Measurements from ENCODE around the gene CNTN4.

CNTN4 gene

GRCh38 chr3:2623436-2623835 is 524.8 kb downstream of the CNTN4 start:
- no peak for DNase-seq

GRCh38 chr3:2628117-2628516 is 529.5 kb downstream of the CNTN4 start:
- DNase-seq, result no peak

DNA sequence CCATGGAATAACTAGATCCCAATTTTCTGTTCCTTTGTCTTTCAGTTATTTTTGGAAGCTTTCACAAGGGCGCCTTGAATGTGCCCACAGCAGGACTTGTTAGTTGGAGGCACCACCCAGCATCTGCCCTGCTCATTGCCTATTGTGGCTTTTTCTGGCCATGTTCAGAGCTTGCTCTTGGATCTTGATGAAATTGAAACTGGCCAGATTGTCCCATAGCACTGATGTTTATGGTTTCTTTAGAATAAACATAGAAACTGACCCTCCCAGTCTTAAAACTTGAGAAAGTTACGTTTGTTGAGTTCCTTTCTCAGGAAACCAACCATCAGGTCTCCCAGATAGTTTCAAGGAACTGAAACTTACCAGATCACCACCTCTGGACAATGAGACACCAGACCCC is 536.8 kb downstream of the CNTN4 start:
- no peak for DNase-seq

- no peak for DNase-seq
These were observed 544.9 kb downstream of the CNTN4 start for GRCh38 chr3:2643606-2644005.

GRCh38 chr3:2645001-2645400 is 546.3 kb downstream of the CNTN4 start:
- DNase-seq, result no peak

DNA sequence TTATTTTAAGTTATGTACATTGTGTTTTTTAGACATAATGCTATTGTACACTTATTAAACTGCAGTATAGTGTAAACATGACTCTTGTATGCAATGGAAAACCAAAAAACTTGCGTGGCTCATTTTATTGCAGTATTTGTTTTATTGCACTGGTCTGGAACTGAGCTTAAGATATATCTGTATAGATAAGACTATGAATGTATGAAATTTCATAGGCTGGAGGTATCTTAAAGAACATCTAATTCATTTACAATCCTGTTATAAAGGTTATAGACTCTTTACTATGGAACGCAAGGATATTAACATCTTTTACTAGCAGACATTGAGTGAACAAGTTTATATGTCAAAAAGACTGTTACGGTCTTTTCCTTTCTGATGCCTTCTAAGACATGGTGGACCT is 552.1 kb downstream of the CNTN4 start:
- DNase-seq, result no peak

GRCh38 chr3:2652386-2652785 is 553.7 kb downstream of the CNTN4 start:
- DNase-seq, result no peak

- DNase-seq, result no peak
These were observed 555.0 kb downstream of the CNTN4 start for GRCh38 chr3:2653706-2654105.

- no peak for DNase-seq
These were observed 556.6 kb downstream of the CNTN4 start for GRCh38 chr3:2655229-2655701.

DNA sequence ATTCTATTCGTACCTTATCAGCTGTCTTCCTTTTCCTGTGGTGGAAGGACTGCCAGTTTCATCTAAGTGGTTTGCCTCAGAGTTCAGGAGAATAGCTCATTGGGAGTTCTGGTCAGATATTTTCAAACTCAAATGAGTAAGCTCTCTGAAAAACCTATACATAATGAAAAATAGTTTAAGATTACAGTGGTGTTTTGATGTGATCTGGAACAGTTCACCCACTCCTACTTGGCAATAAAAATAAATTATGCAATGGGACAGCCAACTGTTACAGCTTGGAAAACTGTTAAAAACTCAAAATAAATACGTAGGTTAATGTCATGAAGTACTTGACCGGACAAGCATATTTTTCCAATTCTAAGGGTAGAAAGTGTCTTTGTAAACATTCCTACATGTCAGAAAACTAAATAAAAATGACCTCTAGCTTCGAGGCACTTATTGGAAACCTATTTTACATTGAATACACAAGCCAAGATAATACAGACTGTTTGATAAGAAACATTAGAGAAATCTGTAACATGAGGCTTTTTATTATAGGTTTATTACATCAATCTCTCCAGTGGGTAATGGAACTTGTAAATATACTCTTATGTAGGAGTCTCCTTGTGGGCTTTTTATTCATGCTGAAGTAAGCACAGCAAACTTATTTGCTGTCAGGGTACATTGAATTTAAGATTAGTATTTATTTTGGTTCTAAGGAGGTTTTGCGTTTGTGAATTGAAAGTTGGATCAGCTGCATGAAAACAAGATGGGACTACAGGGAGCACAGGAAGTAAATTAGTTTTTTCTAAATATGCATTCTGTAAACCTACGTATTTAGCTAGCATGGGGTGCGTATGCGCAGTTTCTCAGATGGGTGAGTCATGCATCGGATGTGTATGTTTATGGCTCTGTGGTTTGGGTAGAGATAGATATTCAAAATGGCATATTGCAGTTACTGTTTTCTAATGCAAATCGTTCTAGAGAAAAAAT is 558.4 kb downstream of the CNTN4 start:
- no peak for DNase-seq

DNA sequence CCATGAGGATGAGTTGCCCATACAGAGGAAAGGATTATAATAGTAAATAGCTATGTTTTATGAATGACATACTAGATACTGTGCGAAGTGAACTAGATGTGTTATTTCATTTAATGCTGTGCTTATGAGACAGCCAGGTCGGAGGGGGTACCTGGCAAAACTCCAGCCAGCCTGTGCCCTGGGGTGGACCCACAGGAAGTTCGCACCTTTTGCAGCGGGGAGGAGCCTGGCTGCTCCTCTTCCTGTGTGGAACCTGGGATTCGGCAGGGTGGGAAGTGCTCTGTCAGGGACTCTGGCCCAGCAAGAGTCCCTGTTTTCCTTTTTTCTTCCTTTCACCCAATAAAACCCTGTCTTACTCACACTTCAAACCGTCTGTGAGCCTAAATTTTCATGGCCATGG is 559.3 kb downstream of the CNTN4 start:
- no peak for DNase-seq

GRCh38 chr3:2659896-2660295 is 561.2 kb downstream of the CNTN4 start:
- no peak for DNase-seq

GRCh38 chr3:2661078-2661477 is 562.4 kb downstream of the CNTN4 start:
- no peak for DNase-seq

GRCh38 chr3:2677501-2677900 is 578.8 kb downstream of the CNTN4 start:
- DNase-seq, result no peak

DNA sequence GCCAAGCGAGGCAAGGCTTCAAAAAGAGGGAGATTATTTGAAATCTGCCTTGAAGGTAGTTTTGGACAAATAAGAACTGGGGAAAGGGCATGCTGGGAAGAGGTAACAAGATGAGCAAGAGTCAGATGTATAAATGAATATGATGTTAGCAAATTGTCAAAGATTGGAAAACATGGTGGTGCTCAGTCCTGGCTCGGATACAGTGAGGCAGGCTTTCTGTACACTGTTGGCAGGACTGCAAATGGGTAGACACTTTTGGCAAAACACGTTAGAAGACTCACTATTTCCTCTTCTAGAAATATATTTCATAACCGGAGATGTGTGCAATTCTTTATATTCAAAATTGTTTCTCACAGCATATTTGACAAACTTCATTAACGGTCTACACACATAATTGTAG is 581.6 kb downstream of the CNTN4 start:
- no peak for DNase-seq

- no peak for DNase-seq
These were observed 585.4 kb downstream of the CNTN4 start for GRCh38 chr3:2684046-2684445.

GRCh38 chr3:2686816-2687502 is 588.3 kb downstream of the CNTN4 start:
- DNase-seq, result no peak

- no peak for DNase-seq
These were observed 598.9 kb downstream of the CNTN4 start for GRCh38 chr3:2697589-2697988.

DNA sequence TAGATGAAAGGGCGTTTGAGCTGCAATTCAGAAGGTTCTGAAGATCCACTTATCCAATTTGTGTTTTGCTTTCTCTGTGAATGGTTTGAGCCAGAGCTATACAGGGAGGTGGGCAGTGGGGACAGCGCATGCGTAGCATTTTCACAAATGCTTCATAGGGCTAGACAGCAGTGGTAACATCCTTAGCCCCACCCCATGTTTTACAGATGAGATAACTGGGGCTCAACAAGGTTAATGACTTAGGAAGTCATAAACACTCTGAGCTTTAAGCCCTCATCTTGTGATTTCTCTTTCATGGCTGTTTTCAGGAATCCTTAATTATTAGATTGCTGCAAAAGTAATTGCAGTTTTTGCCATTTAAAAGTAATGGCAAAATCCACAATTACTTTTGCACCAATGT is 602.8 kb downstream of the CNTN4 start:
- no peak for DNase-seq

DNA sequence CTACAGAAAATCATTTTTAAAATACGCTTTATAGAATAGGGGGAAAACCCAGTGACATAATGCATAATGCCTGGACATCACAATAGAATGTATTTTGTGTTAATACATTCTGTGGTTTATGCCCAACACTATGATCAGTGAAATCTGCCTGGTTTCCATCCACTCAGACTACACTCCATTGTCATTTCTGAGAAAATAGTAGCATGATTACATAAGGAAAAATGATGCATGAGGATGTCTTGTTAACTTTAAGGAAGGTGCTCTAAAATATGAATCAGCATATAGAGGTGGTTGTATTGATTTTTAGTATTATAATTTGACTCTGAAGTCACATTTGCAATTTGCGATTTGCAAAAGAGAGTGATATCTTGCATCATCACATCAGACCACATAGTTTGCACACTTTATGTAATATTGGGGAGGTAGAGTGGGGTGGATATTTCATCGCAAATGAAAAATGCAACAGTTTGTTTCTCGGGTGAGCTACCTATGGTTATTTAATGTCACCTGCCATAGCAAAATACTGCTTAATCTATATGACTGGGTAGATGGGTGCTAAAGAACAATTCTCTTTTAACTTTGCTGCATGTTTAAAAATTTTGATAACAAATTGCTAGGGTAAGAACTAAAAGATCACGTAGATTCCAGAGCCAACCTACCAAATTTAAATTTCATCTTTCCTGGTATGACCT is 607.6 kb downstream of the CNTN4 start:
- DNase-seq, result no peak

DNA sequence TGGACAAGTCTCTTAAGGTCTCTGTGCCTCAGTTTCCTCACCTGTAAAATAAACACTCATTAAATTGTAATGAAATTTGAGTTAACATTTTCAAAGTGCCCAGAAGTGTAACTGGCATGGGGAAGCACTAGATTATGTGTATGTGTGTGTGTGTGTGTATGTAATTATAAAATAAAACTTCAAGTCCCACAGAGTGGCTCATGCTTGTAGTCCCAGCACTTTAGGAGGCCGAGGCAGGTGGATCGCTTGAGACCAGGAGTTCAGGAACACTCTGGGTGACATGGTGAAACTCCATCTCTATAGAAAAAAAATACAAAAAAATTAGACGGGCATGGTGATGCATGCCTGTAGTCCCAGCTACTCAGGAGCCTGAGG is 608.2 kb downstream of the CNTN4 start:
- no peak for DNase-seq

- DNase-seq, result no peak
These were observed 612.4 kb downstream of the CNTN4 start for GRCh38 chr3:2711081-2711480.

DNA sequence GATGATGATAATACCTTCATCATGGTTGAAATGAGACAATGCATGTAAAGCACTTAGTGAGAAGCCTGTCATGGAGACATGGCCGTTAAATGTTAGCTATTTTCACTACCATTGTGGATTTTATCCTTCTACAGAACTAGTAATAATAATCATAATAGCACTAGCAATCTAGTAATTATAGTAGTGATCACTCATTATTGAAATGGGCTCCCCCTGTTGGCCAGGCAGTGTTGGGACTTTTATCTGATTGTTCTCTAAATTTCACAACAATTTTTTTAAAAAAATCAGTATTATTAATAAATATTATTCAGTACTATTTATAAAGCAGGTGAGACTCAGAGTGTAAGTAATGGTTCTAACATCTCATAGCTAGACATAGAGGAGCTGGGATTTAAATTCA is 615.3 kb downstream of the CNTN4 start:
- no peak for DNase-seq

DNA sequence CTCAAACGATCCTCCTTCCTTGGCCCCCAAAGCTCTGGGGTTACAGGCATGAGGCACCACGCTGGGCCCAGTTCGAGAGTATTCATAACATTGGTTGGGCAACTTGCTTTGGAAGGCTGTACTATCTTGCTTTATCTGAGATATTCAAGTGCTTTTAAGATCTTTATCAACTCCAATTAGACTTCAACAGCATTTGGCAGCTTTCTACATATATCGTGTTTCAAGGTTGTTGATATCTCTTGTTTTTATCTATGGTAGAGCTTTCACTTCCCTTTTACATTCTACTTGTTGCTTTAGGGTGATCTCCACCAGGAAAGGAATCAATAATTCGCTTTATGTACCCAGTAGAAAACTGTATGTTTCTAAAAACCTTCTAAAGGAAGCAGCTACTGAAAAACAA is 616.2 kb downstream of the CNTN4 start:
- no peak for DNase-seq

Data from DMS 273 treated with DMSO at 0.1 percent for 48 hours (cell line).